Stimulated activated CD8-positive, alpha-beta memory T cell treated with anti-CD3 and anti-CD28 coated beads, Interleukin-12 subunit alpha, Interleukin-12 subunit beta, amount 100 ng/mL, for 4 hours (primary cell): ENCODE results near the gene TAGAP.

ENCODE experiments used
- DNase-seq: peaks from one replicate; pipeline ENCODE4 v3.0.0-alpha.2; 2020; ENCODE audit warnings: low read depth

Gene TAGAP

GRCh38 chr6:159071843-159072769 is 27.3 kb upstream of the TAGAP start:
- no peak for DNase-seq

GRCh38 chr6:159068904-159069578 is 24.2 kb upstream of the TAGAP start:
- DNase-seq: no peak

DNA sequence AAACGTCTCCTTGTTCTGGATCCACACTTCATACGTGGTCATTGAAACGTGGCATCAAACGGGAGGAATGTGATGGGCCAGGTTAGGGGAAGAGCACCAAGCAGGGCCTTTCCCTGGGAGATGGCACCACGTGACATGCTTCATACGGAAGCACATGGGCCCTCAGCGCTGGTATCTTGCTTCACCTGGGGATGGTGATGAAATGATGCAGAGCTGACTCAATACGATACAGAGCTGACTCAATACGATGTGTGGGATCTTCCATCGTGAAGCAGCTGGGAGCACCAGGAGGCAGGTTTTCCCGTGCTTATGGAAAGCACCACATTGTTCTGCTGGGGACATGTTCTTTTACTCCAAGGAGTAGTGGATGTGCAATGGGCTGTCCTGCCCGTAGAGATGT is 22.5 kb upstream of the TAGAP start:
- DNase-seq: no peak

DNA sequence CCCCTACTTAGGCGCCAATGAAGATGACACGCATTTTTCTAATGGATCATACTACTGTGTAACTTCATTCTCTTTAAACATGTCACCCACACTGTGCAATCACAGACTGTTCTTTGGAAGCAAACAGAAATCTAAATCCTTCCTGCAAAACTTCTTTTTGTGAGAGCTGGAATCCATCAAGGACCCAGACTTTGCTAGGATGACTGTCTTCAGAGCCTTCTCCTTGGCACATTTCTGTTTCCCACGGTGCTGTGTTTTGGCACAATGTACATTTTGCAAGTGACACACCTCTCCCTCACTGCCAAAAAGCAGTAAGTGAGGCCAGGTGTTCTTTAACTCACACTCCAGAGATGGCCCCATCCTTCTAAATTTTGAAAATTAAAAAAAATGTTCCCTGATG is 21.7 kb upstream of the TAGAP start:
- DNase-seq: no peak

DNA sequence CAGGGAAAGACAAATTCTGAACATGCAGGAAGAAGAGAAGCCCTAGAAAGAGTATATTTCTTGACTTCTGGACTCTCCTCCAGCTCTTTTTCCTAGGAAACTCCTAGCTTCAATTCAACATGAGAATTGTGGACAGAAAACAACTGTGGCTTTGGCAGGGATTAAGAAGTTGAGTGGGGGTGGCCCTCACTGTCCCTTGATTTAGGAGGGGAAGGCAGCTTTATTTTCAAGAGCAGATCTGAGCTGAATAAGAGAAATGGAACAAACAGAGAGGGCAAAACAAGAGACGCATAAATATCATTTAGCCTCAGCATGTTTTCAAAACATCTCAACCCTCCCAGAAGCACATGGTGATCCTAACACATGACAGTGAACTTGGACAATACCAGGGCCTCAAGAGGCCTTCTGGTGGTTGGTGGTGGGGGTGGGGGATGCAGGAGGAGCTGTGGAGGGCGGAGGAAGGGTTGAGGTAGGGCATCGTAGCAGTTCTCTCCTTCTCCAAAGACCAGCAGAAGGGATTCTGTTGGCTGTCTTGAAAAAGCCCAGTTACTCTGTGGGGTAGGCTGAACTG is 21.1 kb upstream of the TAGAP start:
- DNase-seq: no peak

- DNase-seq: no peak
Measured at GRCh38 chr6:159065091-159065490, 20.3 kb upstream of the TAGAP start.

- no peak for DNase-seq
Measured at GRCh38 chr6:159064477-159064876, 19.7 kb upstream of the TAGAP start.

DNA sequence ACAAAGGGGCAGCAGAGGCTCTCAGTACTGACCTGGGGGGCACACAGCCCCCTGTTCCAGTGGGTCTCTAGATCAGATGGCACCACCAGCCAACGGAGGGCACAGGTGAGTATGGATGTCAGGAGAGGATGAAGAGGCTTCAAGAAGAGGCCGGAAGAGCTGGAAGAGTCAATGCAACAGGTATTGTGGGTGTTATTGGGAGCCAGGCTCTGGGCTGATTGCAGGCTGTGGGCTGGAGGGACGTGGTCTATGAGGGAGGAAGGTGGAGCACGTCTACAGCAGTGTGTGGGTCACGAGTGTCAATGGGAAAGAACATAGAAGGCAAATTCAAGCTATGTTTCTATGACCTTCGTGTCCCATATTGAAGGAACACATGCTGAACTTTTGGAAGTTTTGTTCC is 18.8 kb upstream of the TAGAP start:
- DNase-seq: no peak

DNA sequence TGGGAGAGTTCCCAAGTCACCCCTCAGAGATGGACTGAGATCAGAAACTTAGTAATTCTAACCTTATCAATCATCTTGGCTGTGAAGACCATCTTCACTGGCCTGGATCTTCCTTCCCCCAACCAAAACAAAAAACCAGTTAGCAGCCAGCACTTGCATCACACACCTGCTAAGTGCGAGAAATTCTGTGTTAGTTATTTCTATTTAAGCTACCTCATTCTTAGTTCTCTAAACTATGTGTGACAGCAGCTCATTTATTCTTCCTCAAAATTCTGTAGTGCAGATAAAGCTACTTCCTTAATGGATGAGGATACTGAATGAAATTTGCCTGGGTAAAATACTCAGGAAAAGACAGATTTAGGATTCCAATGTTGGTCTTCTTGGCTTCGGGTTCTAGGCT is 18.2 kb upstream of the TAGAP start:
- no peak for DNase-seq

- DNase-seq: no peak
Measured at GRCh38 chr6:159062564-159062945, 17.8 kb upstream of the TAGAP start.

DNA sequence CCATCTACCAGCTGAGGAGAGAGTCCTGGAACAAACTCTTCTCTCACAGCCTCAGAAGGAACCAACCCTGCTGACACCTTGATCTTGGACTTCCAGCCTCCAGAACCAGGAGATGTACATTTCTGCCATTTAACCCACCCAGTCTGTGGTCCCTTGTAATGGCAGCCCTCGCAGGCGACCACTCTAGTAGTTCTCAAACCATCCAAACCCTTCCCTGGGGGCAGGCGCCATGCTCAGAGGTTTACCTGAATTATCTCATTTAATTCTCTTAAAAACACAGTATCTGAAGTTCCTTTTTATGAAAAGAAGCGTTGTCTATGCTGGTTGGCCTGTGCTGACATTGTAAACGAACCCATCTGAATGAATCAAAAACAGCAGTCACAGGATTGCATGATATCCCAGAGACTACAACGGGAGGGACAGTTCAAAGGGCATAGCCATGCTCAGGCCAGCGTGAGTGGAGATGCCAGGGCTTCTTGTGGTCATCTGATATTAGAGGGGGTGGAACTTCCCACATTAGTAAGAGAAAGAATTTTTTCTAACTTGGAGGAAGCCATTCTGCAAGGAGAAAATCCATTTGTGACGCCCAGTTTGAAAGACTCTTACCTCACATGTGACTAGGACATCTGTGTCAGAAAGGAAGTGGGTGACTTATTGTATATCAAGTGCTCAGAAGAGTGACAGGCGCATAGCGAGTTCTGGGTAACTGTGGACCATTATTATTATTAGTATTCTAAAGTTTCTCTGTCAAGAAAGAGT is 17.2 kb upstream of the TAGAP start:
- DNase-seq: no peak

GRCh38 chr6:159061146-159061545 is 16.4 kb upstream of the TAGAP start:
- DNase-seq: no peak

DNA sequence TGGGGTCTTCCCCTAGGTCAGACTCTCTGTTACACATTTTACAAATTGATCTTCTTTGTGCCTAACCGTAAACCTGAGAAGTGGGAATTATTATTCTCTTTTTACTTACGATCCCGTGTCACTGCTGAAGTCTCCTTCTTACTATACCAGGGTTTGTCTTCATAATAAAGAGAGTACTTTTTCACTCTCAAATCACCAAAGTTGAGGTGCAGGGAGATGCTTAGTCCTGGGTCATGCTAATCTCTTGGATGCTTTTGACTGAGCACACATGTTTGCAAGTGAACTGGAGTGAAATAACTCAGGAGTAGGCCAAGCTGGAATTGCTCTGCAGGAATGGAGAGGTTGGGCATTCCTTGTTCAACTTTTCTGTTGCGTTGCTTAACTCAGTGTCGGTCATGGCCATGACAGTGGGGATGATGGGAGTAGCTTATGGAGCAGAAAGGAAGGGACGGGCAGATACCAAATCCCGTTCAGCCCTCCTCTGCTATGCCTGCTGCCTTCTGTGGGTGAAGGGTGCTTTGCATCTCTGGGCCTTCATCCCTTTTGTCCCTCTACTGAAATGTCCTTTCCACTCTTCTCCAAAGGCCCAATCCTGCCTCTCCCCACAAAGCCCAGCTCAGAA is 15.2 kb upstream of the TAGAP start:
- DNase-seq: no peak

DNA sequence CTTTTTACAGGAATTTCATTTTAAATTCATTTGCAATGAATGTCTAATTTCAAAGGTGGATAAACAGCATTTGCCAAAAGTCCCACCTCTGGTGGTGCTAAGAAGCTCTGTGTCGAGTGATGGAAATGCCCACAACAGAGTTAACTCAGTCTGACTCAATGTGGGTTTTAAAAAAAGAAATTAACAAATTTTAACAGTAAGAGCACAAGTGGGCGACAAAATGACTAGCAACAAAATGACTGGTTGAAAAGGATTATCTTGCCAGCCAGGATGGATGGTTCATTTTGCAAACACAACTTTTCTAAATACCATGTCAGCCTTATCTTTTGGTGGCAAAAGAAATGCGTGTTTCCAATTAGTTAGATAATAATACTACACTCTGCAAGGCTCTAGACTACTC is 14.3 kb upstream of the TAGAP start:
- no peak for DNase-seq

DNA sequence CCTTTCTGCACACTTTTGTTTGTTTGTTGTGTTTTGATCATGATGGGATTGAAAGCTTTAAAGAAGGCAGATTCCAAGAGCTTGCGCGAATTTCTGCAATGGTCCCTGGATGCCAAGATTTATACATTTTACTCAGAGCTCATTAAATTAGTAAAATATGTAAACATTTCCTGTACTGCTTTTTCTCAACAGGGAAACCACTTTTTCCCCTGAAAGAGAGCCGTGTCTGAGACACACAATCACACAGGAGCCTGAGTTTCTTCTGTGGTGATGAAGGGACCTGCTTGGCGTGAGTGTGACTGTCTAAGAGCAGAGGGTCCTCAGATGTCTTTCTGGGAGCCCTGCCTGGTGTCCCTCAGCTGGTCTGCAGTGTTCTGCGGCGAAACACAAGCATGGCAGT is 12.1 kb upstream of the TAGAP start:
- no peak for DNase-seq

- DNase-seq: no peak
Measured at GRCh38 chr6:159056432-159056831, 11.6 kb upstream of the TAGAP start.

DNA sequence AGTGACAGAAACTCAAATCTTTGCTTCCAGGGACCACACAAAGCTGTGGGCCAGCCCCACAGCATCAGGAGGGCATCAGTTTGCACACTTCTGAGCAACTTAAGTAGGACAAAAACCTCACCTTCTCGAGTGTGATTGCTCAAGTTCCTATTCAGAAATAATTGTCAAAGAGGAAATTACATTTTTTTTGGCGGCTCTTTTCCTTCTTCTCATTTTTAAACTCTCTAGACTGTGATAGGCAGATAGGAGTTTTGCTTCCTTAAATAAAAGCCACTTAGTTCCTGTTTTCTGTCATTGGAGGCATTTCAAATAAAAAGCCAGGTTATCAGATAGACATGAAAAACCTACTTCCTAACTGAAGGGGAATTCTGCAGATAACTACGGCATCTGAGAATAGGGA is 11.2 kb upstream of the TAGAP start:
- DNase-seq: no peak

DNA sequence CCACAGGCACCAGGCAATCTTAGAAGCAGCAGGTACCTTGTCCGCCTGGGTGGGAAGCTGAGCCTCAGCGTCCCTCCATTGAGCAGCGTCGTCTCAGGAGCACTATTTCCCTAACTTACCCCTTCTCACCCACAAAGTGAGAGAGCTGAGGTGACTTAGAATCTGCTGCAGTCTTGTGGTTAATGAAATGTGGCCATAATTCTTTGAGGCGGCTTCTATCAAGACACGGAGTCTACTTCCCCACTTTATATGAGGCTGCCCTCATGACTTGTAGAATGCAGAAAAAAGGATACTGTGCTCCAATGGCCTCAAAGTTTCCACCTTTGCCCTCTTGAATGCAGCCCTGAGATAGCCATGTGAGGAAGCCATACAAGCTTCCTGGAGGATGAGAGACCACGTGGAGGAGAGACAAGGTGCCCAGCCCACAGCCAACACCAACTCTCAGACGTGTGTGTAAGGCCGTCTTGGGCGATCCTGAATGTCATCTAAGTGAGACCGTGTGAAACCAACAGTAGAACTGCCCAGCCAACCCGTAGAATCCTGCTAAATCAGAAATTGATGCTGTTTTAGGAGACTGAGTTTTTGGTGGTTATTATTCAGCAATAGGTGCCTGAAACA is 9.1 kb upstream of the TAGAP start:
- no peak for DNase-seq

- no peak for DNase-seq
Measured at GRCh38 chr6:159052720-159053119, 7.9 kb upstream of the TAGAP start.

- no peak for DNase-seq
Measured at GRCh38 chr6:159047891-159048685, 3.3 kb upstream of the TAGAP start.

GRCh38 chr6:159045801-159046200 is 1.0 kb upstream of the TAGAP start:
- no peak for DNase-seq
